Measurements from ENCODE around the gene GPC5. TPM values are rescaled to one million over a fixed set of nuclear protein-coding genes. Genes with fewer than 3 reads are reported as not detected.

Gene GPC5
- total and polyA plus RNA-seq, 2 donors (not counting 3 experiments of a cell fraction or from before 2014, with no cell fraction given): 0.59 to 0.97 TPM

GRCh38 chr13:91450913-91451312 lies 52.5 kb downstream of the GPC5 start:
- Histone ChIP-seq H3K36me3 (ENCODE audit: control insufficient read depth in 2 of 2, extremely low read depth in 1 of 2, insufficient read depth in 2 of 2, low read length in 2 of 2) (no peaks in the 10 kb centered on the region), H3K4me2 (ENCODE audit: insufficient read depth, low read length) (no peak overlapping the region), H2AFZ (ENCODE audit: low read depth, low read length) (no peak overlapping the region), H3K4me3 (replicated peaks in 1 of 3; ENCODE audit: insufficient read depth in 1 of 3, low read depth in 1 of 3, low read length in 3 of 3) (no peak overlapping the region), H3K9me3 (replicated peaks; ENCODE audit: control insufficient read depth, insufficient read depth, low read length) (no peaks in the 10 kb centered on the region), H3K27ac (ENCODE audit: insufficient read depth, low read depth, low read length) (no peak overlapping the region), H3K4me1 (ENCODE audit: control insufficient read depth, extremely low read depth, insufficient read depth, low read length) (no peaks in the 10 kb centered on the region), H3K27me3 (ENCODE audit: control insufficient read depth in 2 of 2, insufficient read depth in 2 of 2, low read length in 2 of 2) (no peaks in the 10 kb centered on the region), H4K20me1 (replicated peaks; ENCODE audit: control insufficient read depth, extremely low read depth, insufficient read depth, low read length) (no peaks in the 10 kb centered on the region), H3K79me2 (ENCODE audit: control insufficient read depth, insufficient read depth, low read length) (no peaks in the 10 kb centered on the region), H3K9ac (replicated peaks; ENCODE audit: extremely low read depth, insufficient read depth, low read length) (no peak overlapping the region), H3K9me1 (replicated peaks; ENCODE audit: control insufficient read depth, extremely low read depth, insufficient read depth, low read length) (no peaks in the 10 kb centered on the region)
- intact Hi-C loops (cut with micrococcal nuclease) (no loop called here), dilution Hi-C loops (cut with MboI; ENCODE audit: extremely low pct_ligation_motif_present, low sequenced_read_pairs) (no loop called here)
- POLR2A ChIA-PET: no interaction called here
- FAIRE-seq (no peak), DNase-seq (ENCODE audit: low read depth, low spot score) (no peak)
- BruUV-seq (replicated peaks): no TSS peak
- CTCF ChIA-PET: no interaction called here
- TF ChIP-seq FOS (IDR thresholded peaks at IDR 0.05; ENCODE audit: borderline replicate concordance, insufficient read depth, low read length): no peak
- TF ChIP-seq CTCF (IDR thresholded peaks at IDR 0.05; ENCODE audit: extremely low read depth in 1 of 2, insufficient read depth in 1 of 2, low read depth in 1 of 2, low read length in 2 of 2): no peak

GRCh38 chr13:91454666-91455065 lies 56.2 kb downstream of the GPC5 start:
- FAIRE-seq: no peak
- no peaks in the 10 kb centered on the region for H3K79me2 ChIP-seq (ENCODE audit: control insufficient read depth, insufficient read depth, low read length)
- no peak overlapping the region for H2AFZ ChIP-seq (ENCODE audit: low read depth, low read length)
- H3K36me3 ChIP-seq (ENCODE audit: control insufficient read depth in 2 of 2, extremely low read depth in 1 of 2, insufficient read depth in 2 of 2, low read length in 2 of 2): no peaks in the 10 kb centered on the region
- no peak overlapping the region for H3K9ac ChIP-seq (replicated peaks; ENCODE audit: extremely low read depth, insufficient read depth, low read length)
- H3K9me1 ChIP-seq (replicated peaks; ENCODE audit: control insufficient read depth, extremely low read depth, insufficient read depth, low read length): no peaks in the 10 kb centered on the region
- H3K9me3 ChIP-seq (replicated peaks; ENCODE audit: control insufficient read depth, insufficient read depth, low read length): no peaks in the 10 kb centered on the region
- no peak overlapping the region for H3K4me2 ChIP-seq (ENCODE audit: insufficient read depth, low read length)
- BruUV-seq (replicated peaks): no TSS peak
- DNase-seq (ENCODE audit: low read depth, low spot score): no peak
- no peak overlapping the region for H3K4me3 ChIP-seq (replicated peaks in 1 of 3; ENCODE audit: insufficient read depth in 1 of 3, low read depth in 1 of 3, low read length in 3 of 3)
- intact Hi-C loops (cut with micrococcal nuclease) (no loop called here), dilution Hi-C loops (cut with MboI; ENCODE audit: extremely low pct_ligation_motif_present, low sequenced_read_pairs) (no loop called here)
- H4K20me1 ChIP-seq (replicated peaks; ENCODE audit: control insufficient read depth, extremely low read depth, insufficient read depth, low read length): no peaks in the 10 kb centered on the region
- TF ChIP-seq FOS (IDR thresholded peaks at IDR 0.05; ENCODE audit: borderline replicate concordance, insufficient read depth, low read length): no peak
- TF ChIP-seq GATA2 (IDR thresholded peaks at IDR 0.05; ENCODE audit: insufficient read depth, insufficient read length, low read depth, low read length): no peak
- no peak for TF ChIP-seq CTCF (IDR thresholded peaks at IDR 0.05; ENCODE audit: extremely low read depth in 1 of 2, insufficient read depth in 1 of 2, low read depth in 1 of 2, low read length in 2 of 2)
- no peak for TF ChIP-seq MYC (IDR thresholded peaks at IDR 0.05; ENCODE audit: low read depth, low read length)
- no peak for TF ChIP-seq POLR2AphosphoS5 (IDR thresholded peaks at IDR 0.05; ENCODE audit: insufficient read depth, low read depth, low read length)
- TF ChIP-seq POLR2A (IDR thresholded peaks at IDR 0.05; ENCODE audit: low read depth, low read length): no peak
- no peak for TF ChIP-seq JUN (IDR thresholded peaks at IDR 0.05; ENCODE audit: borderline replicate concordance, insufficient read depth, insufficient read length, low read depth)
- TF ChIP-seq EZH2 (IDR thresholded peaks at IDR 0.05; ENCODE audit: borderline replicate concordance, low read depth, low read length, severe bottlenecking): no peak
- H3K4me1 ChIP-seq (ENCODE audit: control insufficient read depth, extremely low read depth, insufficient read depth, low read length): no peaks in the 10 kb centered on the region
- no peak overlapping the region for H3K27ac ChIP-seq (ENCODE audit: insufficient read depth, low read depth, low read length)
- no peaks in the 10 kb centered on the region for H3K27me3 ChIP-seq (ENCODE audit: control insufficient read depth in 2 of 2, insufficient read depth in 2 of 2, low read length in 2 of 2)
- ChIA-PET CTCF (no interaction called here), POLR2A (no interaction called here)

Data from endothelial cell of umbilical vein (primary cell).